Left cardiac atrium (tissue), 4 donors: ENCODE measurements around the gene EFCAB11. TPM values are rescaled to one million over a fixed set of nuclear protein-coding genes. Genes with fewer than 3 reads are reported as not detected.
"Not testable (repeated sequence)": the region's sequence is repeated elsewhere in the genome, so short reads cannot be mapped to it uniquely, and the experiment has no call there.

Experiments
- ATAC-seq, 2 donors: fragments of 200-7000 bp; cut with Tn5 transposase; one replicate each; pipeline ENCODE4 v1.9.1; 2020; ENCODE audit warnings: mild to moderate bottlenecking in 2 of 2, moderate library complexity in 2 of 2
- DNase-seq: peaks from one replicate; pipeline ENCODE4 v3.0.0-alpha.2; 2020
- intact Hi-C, 2 donors: fragments of 100-400 bp; cut with DNase I; formaldehyde crosslinking; loops; one replicate each; pipeline versions ENCODE4 v1.14.1 to v1.15.1; 2022 to 2023
- total RNA-seq, 2 donors: library from RNA; stranded (reverse); fragmentation: NEBNext Ultra II Directional; extraction: Animal tissue kit (Norgen Biotek cat#: 25700); gene quantifications; one replicate each; pipeline ENCODE4 v1.2.1, GENCODE V29; 2021
- donor health status: DM: no; HTN: yes; CAD: no.
- donor health status: DM: no; HTN: yes; CAD: no; lungs with severe emphysema.
- donor health status: DM: yes; HTN: yes; CAD: no.
- donor health status: Dilated cardiomyopathy.

Gene EFCAB11
- total RNA-seq, 2 donors from 2014 or later, result 2.8 to 3.8 TPM

- intact Hi-C loops, result loop anchor here (5.0 to 10.0 kb wide), 4 partner anchors 494 to 1254 kb away; no protein-coding TSS in a partner anchor
- DNase-seq, result no peak
- ATAC-seq, result no peak
Observed at GRCh38 chr14:89918721-89919120, 35.8 kb downstream of the EFCAB11 start.

GRCh38 chr14:89915114-89915878 lies 39.2 kb downstream of the EFCAB11 start:
- peak; percentile 34 for DNase-seq
- peak in 1 of 2 donors; percentile 21 for ATAC-seq
- intact Hi-C loops, result loop anchor here (5.0 to 10.0 kb wide), 4 partner anchors 490 to 1250 kb away; no protein-coding TSS in a partner anchor

GRCh38 chr14:89912667-89913211 lies 41.8 kb downstream of the EFCAB11 start:
- DNase-seq (no peak), ATAC-seq (peak; percentile 55 to 95)
- intact Hi-C loops, result loop anchor here (5.0 to 10.0 kb wide), 3 partner anchors 488 to 1248 kb away; no protein-coding TSS in a partner anchor

- DNase-seq (no peak), ATAC-seq (no peak)
- intact Hi-C loops, result loop anchor here (5.0 to 10.0 kb wide), 3 partner anchors 487 to 1247 kb away; no protein-coding TSS in a partner anchor
Observed at GRCh38 chr14:89912221-89912620, 42.3 kb downstream of the EFCAB11 start.

GRCh38 chr14:89911010-89911919 lies 43.3 kb downstream of the EFCAB11 start:
- ATAC-seq, result peak; percentile 66 to 79
- no peak for DNase-seq
- intact Hi-C loops, result loop anchor here (5.0 to 10.0 kb wide), 3 partner anchors 486 to 1246 kb away; no protein-coding TSS in a partner anchor

GRCh38 chr14:89910691-89911009 lies 43.9 kb downstream of the EFCAB11 start:
- ATAC-seq, result no peak
- no peak for DNase-seq
- intact Hi-C loops, result loop anchor here (5.0 to 10.0 kb wide), 3 partner anchors 486 to 1246 kb away; no protein-coding TSS in a partner anchor

- DNase-seq (no peak), ATAC-seq (no peak)
- intact Hi-C loops, result no loop called here
Observed at GRCh38 chr14:89909586-89909985, 44.9 kb downstream of the EFCAB11 start.

- ATAC-seq (no peak), DNase-seq (no peak)
- intact Hi-C loops, result no loop called here
Observed at GRCh38 chr14:89908712-89909450, 45.6 kb downstream of the EFCAB11 start.

- intact Hi-C loops, result no loop called here
- DNase-seq (no peak), ATAC-seq (no peak)
Observed at GRCh38 chr14:89907655-89908054, 46.9 kb downstream of the EFCAB11 start.

GRCh38 chr14:89906000-89906399 lies 48.5 kb downstream of the EFCAB11 start:
- ATAC-seq (no peak), DNase-seq (no peak)
- intact Hi-C loops, result no loop called here

GRCh38 chr14:89903340-89903952 lies 51.1 kb downstream of the EFCAB11 start:
- ATAC-seq, result no peak
- no peak for DNase-seq
- intact Hi-C loops, result no loop called here

- no peak for DNase-seq
- intact Hi-C loops, result no loop called here
- ATAC-seq, result no peak
Observed at GRCh38 chr14:89902881-89903280, 51.6 kb downstream of the EFCAB11 start.

GRCh38 chr14:89900802-89901201 lies 53.7 kb downstream of the EFCAB11 start:
- ATAC-seq, result no peak
- no peak for DNase-seq
- intact Hi-C loops, result no loop called here

- DNase-seq (no peak), ATAC-seq (peak; percentile 39 to 53)
- intact Hi-C loops, result no loop called here
Observed at GRCh38 chr14:89899917-89900663, 54.4 kb downstream of the EFCAB11 start.

- no peak for ATAC-seq
- intact Hi-C loops, result no loop called here
- no peak for DNase-seq
Observed at GRCh38 chr14:89899291-89899690, 55.2 kb downstream of the EFCAB11 start.

- ATAC-seq, intact Hi-C loops, DNase-seq: not testable (repeated sequence)
Observed at GRCh38 chr14:89893388-89893787, 61.1 kb downstream of the EFCAB11 start.

GRCh38 chr14:89892953-89893352 lies 61.6 kb downstream of the EFCAB11 start:
- ATAC-seq, result no peak
- no peak for DNase-seq
- intact Hi-C loops, result no loop called here

- ATAC-seq, DNase-seq, intact Hi-C loops: not testable (repeated sequence)
Observed at GRCh38 chr14:89891721-89892120, 62.8 kb downstream of the EFCAB11 start.
